GM12891 (cell line): Measurements from ENCODE around the gene CENPK.

Experiments
- PAX5 ChIP-seq: IDR thresholded peaks from 2 replicates; pipeline ENCODE4 v1.6.1; 2011; ENCODE audit warnings: low read length, moderate library complexity, mild to moderate bottlenecking; ENCODE audit not compliant: insufficient read depth, severe bottlenecking
- POLR2A ChIP-seq: IDR thresholded peaks from 2 replicates; pipeline ENCODE4 v1.6.1; 2011; ENCODE audit warnings: low read depth, low read length, control low read depth
- POLR2AphosphoS5 ChIP-seq: IDR thresholded peaks from 2 replicates; pipeline ENCODE4 v1.6.1; 2011; ENCODE audit warnings: low read depth, low read length, control low read depth
- SPI1 ChIP-seq: IDR thresholded peaks from 2 replicates; pipeline ENCODE4 v1.6.1; 2011; ENCODE audit warnings: low read depth, low read length, control low read depth
- TAF1 ChIP-seq: IDR thresholded peaks from 2 replicates; pipeline ENCODE4 v1.6.1; 2011; ENCODE audit warnings: low read depth, low read length, control low read depth

DNA sequence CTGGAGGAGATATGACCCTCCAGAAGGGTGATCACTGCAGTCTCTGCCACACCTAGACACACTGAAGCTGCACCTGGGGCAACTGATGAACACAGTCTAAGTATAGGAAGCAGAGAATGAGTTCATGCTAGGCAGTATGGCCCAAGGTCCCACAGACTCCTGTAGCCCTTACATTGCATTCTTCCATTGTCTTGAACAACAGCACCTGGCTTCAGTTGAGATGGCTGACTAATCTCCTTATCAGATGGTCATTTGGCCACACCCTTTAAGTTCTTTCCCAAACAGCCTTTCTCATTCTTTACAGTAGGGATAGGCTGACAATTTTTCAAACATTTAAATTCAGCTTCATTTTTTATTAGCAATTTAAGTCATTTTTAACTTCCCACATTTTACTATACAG lies 23.1 kb downstream of the CENPK start:
- TF ChIP-seq POLR2A: no peak
- no peak for TF ChIP-seq POLR2AphosphoS5
- TF ChIP-seq TAF1: no peak
- no peak for TF ChIP-seq SPI1
- no peak for TF ChIP-seq PAX5
